ENCODE measurements around the gene PTPRB.

Gene PTPRB

DNA sequence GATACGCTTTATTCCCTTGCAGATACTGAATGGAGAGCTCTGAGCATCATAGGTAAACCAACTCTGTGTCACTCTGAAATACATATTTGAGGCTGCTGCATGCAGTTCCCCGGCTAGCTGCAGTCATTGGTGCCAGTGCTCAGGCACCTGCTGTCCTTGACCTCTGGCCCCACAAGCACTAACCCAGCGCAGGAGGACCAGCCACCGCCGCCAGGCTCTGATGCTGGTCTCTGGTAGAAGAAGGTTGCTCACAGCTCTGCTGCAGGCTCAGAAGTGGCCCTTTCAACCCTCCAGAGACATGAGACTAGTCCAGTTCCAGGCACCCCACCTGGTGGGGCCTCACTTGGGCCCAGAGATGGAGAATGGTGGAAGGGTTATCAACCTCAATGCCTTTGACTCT is 34.5 kb upstream of the PTPRB start:
- Histone ChIP-seq H3K18ac (ENCODE audit: low read length) (no peak overlapping the region), H3K9ac (ENCODE audit: low read length) (no peak overlapping the region), H3K4me2 (ENCODE audit: low read length) (no peak overlapping the region), H3K23ac (ENCODE audit: low read length) (no peak overlapping the region), H4K8ac (ENCODE audit: low read depth, low read length) (no peak overlapping the region), H3K79me2 (ENCODE audit: control insufficient read depth, insufficient read depth, low read length, poor library complexity) (no peaks in the 10 kb centered on the region), H2BK12ac (ENCODE audit: low read length) (no peak overlapping the region), H3K4me3 (ENCODE audit: low read depth, low read length) (no peak overlapping the region), H4K91ac (ENCODE audit: low read depth, low read length) (no peak overlapping the region), H4K12ac (ENCODE audit: low read depth, low read length) (no peak overlapping the region), H2AFZ (ENCODE audit: insufficient read depth, low read length, poor library complexity) (no peak overlapping the region), H3K27me3 (ENCODE audit: insufficient read depth, low read length) (no peaks in the 10 kb centered on the region), H3K4me1 (ENCODE audit: control insufficient read depth in 1 of 2, insufficient read depth in 2 of 2, low read length in 2 of 2) (no peaks in the 10 kb centered on the region), H3K79me1 (ENCODE audit: low read length) (no peaks in the 10 kb centered on the region), H3K14ac (ENCODE audit: low read length) (no peak overlapping the region), H2AK5ac (ENCODE audit: low read length) (no peak overlapping the region), H2BK5ac (ENCODE audit: low read depth, low read length, poor library complexity) (no peak overlapping the region), H2BK120ac (ENCODE audit: insufficient read depth, low read length, poor library complexity) (no peak overlapping the region), H3K36me3 (ENCODE audit: control insufficient read depth in 1 of 2, insufficient read depth in 2 of 2, low read length in 2 of 2) (no peaks in the 10 kb centered on the region), H3K27ac (ENCODE audit: low read depth, low read length) (no peak overlapping the region), H3K4ac (ENCODE audit: low read depth, low read length) (no peak overlapping the region), H3K9me3 (ENCODE audit: insufficient read depth, low read depth, low read length) (no peaks in the 10 kb centered on the region)
- WGBS (ENCODE audit: extremely low coverage, insufficient coverage, insufficient read length) = no CpG with 5 or more reads among the region's 5 CpGs
- no peak for DNase-seq

DNA sequence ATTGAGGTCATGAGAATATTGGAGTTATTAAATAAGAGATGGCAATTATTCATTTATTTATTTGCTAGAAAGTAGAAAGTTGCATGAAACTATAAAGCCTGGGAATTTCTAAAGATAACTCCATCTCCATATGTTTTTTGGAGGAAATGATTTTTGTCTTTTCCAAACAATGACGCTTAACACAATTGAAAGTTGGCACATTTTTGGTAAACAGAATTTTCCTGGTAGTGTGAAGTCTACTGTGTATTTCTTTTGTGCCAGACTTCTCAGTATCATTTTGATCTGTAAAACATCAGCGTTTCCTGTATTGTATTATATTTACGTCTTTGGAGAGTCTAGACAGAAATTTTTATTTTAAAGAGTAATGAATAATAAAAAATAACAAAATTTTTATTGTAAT is 33.7 kb upstream of the PTPRB start:
- no peak overlapping the region for H4K8ac ChIP-seq (ENCODE audit: low read depth, low read length)
- H2AFZ ChIP-seq (ENCODE audit: insufficient read depth, low read length, poor library complexity) = no peak overlapping the region
- no CpG with 5 or more reads among the region's 3 CpGs for WGBS (ENCODE audit: extremely low coverage, insufficient coverage, insufficient read length)

DNA sequence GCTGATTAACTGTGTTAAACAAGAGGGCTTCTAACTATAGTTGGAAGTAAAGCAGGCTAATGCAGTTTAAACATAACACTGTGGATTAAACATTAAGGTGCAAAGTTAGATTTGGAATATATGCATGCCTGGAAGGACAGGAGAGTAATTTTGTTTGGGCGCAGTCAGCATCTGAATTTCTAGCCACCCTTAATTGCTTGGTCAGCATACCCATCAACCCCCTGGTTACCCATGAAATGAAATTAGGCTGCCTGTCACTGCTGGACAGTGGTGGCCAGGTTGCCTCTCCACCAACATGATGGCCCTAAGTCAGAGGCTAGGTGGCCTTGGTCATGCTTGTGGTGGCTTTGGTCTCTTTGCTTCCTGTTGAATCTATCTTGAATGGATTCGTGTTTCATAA is 30.0 kb upstream of the PTPRB start:
- Histone ChIP-seq H3K9ac (ENCODE audit: low read length) (no peak overlapping the region), H4K8ac (ENCODE audit: low read depth, low read length) (no peak overlapping the region), H3K27me3 (ENCODE audit: insufficient read depth, low read length) (no peaks in the 10 kb centered on the region), H2BK5ac (ENCODE audit: low read depth, low read length, poor library complexity) (no peak overlapping the region), H4K12ac (ENCODE audit: low read depth, low read length) (no peak overlapping the region), H4K91ac (ENCODE audit: low read depth, low read length) (no peak overlapping the region), H2BK12ac (ENCODE audit: low read length) (no peak overlapping the region), H3K4me3 (ENCODE audit: low read depth, low read length) (no peak overlapping the region), H3K4me1 (ENCODE audit: control insufficient read depth in 1 of 2, insufficient read depth in 2 of 2, low read length in 2 of 2) (no peaks in the 10 kb centered on the region), H3K4ac (ENCODE audit: low read depth, low read length) (no peak overlapping the region), H3K79me2 (ENCODE audit: control insufficient read depth, insufficient read depth, low read length, poor library complexity) (no peaks in the 10 kb centered on the region), H2AK5ac (ENCODE audit: low read length) (no peak overlapping the region), H3K14ac (ENCODE audit: low read length) (no peak overlapping the region), H3K79me1 (ENCODE audit: low read length) (no peaks in the 10 kb centered on the region), H3K27ac (ENCODE audit: low read depth, low read length) (no peak overlapping the region), H3K9me3 (ENCODE audit: insufficient read depth, low read depth, low read length) (no peaks in the 10 kb centered on the region), H3K18ac (ENCODE audit: low read length) (no peak overlapping the region), H3K4me2 (ENCODE audit: low read length) (no peak overlapping the region), H3K23ac (ENCODE audit: low read length) (no peak overlapping the region), H2AFZ (ENCODE audit: insufficient read depth, low read length, poor library complexity) (no peak overlapping the region), H3K36me3 (ENCODE audit: control insufficient read depth in 1 of 2, insufficient read depth in 2 of 2, low read length in 2 of 2) (no peaks in the 10 kb centered on the region), H2BK120ac (ENCODE audit: insufficient read depth, low read length, poor library complexity) (no peak overlapping the region)
- no CpG with 5 or more reads among the region's 2 CpGs for WGBS (ENCODE audit: extremely low coverage, insufficient coverage, insufficient read length)
- DNase-seq = no peak

More for the DNA sequence above, 33.7 kb upstream of the PTPRB start:
- H3K27ac ChIP-seq (ENCODE audit: low read depth, low read length) = no peak overlapping the region
- H2BK120ac ChIP-seq (ENCODE audit: insufficient read depth, low read length, poor library complexity) = no peak overlapping the region
- no peak overlapping the region for H3K9ac ChIP-seq (ENCODE audit: low read length)
- H2AK5ac ChIP-seq (ENCODE audit: low read length) = no peak overlapping the region
- no peaks in the 10 kb centered on the region for H3K79me2 ChIP-seq (ENCODE audit: control insufficient read depth, insufficient read depth, low read length, poor library complexity)
- no peak overlapping the region for H3K4me2 ChIP-seq (ENCODE audit: low read length)
- H2BK12ac ChIP-seq (ENCODE audit: low read length) = no peak overlapping the region
- no peaks in the 10 kb centered on the region for H3K4me1 ChIP-seq (ENCODE audit: control insufficient read depth in 1 of 2, insufficient read depth in 2 of 2, low read length in 2 of 2)
- H3K9me3 ChIP-seq (ENCODE audit: insufficient read depth, low read depth, low read length) = no peaks in the 10 kb centered on the region
- H4K12ac ChIP-seq (ENCODE audit: low read depth, low read length) = no peak overlapping the region
- DNase-seq = no peak
- H3K27me3 ChIP-seq (ENCODE audit: insufficient read depth, low read length) = no peaks in the 10 kb centered on the region
- no peaks in the 10 kb centered on the region for H3K79me1 ChIP-seq (ENCODE audit: low read length)
- H3K18ac ChIP-seq (ENCODE audit: low read length) = no peak overlapping the region
- H3K36me3 ChIP-seq (ENCODE audit: control insufficient read depth in 1 of 2, insufficient read depth in 2 of 2, low read length in 2 of 2) = no peaks in the 10 kb centered on the region
- no peak overlapping the region for H3K4me3 ChIP-seq (ENCODE audit: low read depth, low read length)
- no peak overlapping the region for H3K23ac ChIP-seq (ENCODE audit: low read length)
- H4K91ac ChIP-seq (ENCODE audit: low read depth, low read length) = no peak overlapping the region
- no peak overlapping the region for H3K14ac ChIP-seq (ENCODE audit: low read length)
- H2BK5ac ChIP-seq (ENCODE audit: low read depth, low read length, poor library complexity) = no peak overlapping the region
- no peak overlapping the region for H3K4ac ChIP-seq (ENCODE audit: low read depth, low read length)

DNA sequence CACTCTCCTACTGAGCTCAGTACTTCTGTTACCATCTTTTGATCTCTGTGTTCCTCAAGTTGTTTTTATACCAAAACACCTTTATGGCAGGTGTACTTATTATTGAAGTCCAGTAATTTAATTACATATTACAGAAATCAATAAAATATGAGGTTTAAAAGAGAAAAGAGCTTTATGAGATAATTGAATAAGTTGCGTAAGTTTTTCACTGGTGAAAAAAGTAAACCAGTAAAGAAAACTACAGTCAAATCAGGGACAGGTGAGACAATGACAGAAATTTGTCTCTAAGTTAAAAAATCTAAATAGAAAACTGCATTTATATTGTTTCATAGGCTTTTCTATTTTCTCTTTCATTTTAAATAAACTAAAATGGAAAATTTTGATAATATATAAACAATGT is 29.1 kb upstream of the PTPRB start:
- Histone ChIP-seq H3K23ac (ENCODE audit: low read length) (no peak overlapping the region), H3K4ac (ENCODE audit: low read depth, low read length) (no peak overlapping the region), H3K27ac (ENCODE audit: low read depth, low read length) (no peak overlapping the region), H4K8ac (ENCODE audit: low read depth, low read length) (no peak overlapping the region), H2BK12ac (ENCODE audit: low read length) (no peak overlapping the region), H3K14ac (ENCODE audit: low read length) (no peak overlapping the region), H2BK5ac (ENCODE audit: low read depth, low read length, poor library complexity) (no peak overlapping the region), H3K4me2 (ENCODE audit: low read length) (no peak overlapping the region), H3K79me2 (ENCODE audit: control insufficient read depth, insufficient read depth, low read length, poor library complexity) (no peaks in the 10 kb centered on the region), H2AK5ac (ENCODE audit: low read length) (no peak overlapping the region), H3K4me1 (ENCODE audit: control insufficient read depth in 1 of 2, insufficient read depth in 2 of 2, low read length in 2 of 2) (peaks cover 0 to 1% of the 10 kb centered on the region in 2 experiments), H3K9me3 (ENCODE audit: insufficient read depth, low read depth, low read length) (no peaks in the 10 kb centered on the region), H2BK120ac (ENCODE audit: insufficient read depth, low read length, poor library complexity) (no peak overlapping the region), H3K27me3 (ENCODE audit: insufficient read depth, low read length) (no peaks in the 10 kb centered on the region), H2AFZ (ENCODE audit: insufficient read depth, low read length, poor library complexity) (no peak overlapping the region), H4K91ac (ENCODE audit: low read depth, low read length) (no peak overlapping the region), H3K36me3 (ENCODE audit: control insufficient read depth in 1 of 2, insufficient read depth in 2 of 2, low read length in 2 of 2) (no peaks in the 10 kb centered on the region), H3K18ac (ENCODE audit: low read length) (no peak overlapping the region), H3K9ac (ENCODE audit: low read length) (no peak overlapping the region), H3K4me3 (ENCODE audit: low read depth, low read length) (no peak overlapping the region), H3K79me1 (ENCODE audit: low read length) (no peaks in the 10 kb centered on the region), H4K12ac (ENCODE audit: low read depth, low read length) (no peak overlapping the region)
- 100% methylated on average over 1 of the region's 1 CpG for WGBS (ENCODE audit: extremely low coverage, insufficient coverage, insufficient read length)
- no peak for DNase-seq
